NCI-H345 treated with DMSO at 0.1 percent for 48 hours (cell line): ENCODE results near the gene TLX2.
"Not testable (repeated sequence)": the region's sequence is repeated elsewhere in the genome, so short reads cannot be mapped to it uniquely, and the experiment has no call there.

ENCODE experiments used
- DNase-seq: peaks from one replicate; lab custom pipeline; 2025; ENCODE audit not compliant: unreplicated experiment; lab: John Stamatoyannopoulos, UW

The TLX2 gene

DNA sequence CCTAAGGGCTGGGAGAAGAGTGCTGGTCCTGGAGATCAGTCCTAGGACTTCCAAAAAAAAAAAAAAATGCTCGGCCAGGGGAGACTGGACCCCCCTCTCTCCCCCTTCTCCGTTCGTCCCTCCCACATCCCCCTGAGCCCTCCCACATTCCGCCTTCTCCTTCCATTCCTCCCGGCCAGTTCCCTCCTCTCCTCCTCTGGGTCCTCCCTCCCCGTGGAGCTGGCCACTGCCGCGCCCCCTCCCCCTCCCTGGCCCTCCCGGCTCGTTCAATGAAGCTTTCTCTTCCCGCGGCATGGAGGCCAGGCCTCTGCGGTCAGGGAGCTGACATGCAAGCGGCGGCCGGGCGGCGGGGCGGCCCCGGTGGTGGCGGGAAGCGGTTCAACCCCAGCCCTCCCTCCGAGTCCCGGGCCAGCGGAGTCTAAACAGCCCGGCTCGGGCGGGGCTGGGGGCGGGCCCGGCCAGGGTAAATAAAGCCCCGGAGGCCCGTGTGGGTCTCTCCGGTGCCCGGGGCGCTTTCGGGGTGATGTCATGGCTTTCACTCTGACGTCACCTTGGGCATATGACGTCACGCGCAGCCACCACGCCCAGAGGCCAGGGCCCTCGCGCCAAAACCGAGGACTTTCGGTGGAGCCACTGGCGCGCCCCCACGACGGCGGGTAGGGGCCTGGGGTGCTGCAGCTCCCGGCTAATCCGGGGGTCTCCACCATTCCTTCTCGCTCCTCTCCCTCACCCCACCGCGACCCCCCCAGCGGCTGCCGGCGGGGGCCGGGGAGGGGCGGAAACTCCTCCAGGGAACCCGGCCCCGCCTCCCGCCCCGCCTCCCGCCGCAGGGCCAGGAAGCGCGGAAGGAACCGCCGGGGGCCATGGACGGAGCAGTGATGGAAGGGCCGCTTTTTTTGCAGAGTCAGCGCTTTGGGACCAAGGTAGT, 39.9 kb downstream of the TLX2 start, which contains the start of the genes DOK1 and LOXL3:
TSS of gene DOK1 (plus strand) at position 829 of the 928 bp plus-strand sequence. CDS start at position 864, 35 bp downstream.
TSS of gene LOXL3 (minus strand) at position 51 of the 928 bp plus-strand sequence. CDS start 1,308 bp downstream, outside the sequence.
- no peak for DNase-seq

DNA sequence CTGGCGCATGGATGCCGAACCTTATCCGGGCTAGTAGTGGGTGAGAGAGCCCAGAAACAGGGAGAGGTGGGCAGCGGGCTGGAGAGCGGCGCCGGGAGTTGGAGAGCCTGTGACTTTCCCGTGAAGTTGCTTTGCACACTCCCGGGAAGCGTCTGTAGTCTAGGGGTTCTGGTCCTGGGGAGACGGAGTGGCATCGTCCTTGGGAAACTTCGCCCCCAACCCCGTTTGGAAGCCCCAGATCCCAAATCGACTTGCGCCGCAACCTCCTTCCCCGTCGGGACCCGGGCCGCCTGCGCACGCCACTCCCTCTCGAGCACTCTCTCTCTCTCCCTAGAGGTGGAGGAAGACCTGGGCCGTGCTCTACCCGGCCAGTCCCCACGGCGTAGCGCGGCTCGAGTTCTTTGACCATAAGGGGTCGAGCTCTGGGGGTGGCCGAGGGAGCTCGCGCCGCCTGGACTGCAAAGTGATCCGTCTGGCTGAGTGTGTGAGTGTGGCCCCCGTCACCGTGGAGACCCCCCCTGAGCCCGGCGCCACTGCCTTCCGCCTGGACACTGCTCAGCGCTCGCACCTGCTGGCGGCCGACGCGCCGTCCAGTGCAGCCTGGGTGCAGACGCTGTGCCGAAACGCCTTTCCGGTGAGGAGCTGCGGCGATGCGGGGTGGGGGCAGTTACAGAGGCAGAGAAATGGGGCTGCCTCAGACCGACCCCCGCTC, 40.7 kb downstream of the TLX2 start:
- DNase-seq = no peak

DNA sequence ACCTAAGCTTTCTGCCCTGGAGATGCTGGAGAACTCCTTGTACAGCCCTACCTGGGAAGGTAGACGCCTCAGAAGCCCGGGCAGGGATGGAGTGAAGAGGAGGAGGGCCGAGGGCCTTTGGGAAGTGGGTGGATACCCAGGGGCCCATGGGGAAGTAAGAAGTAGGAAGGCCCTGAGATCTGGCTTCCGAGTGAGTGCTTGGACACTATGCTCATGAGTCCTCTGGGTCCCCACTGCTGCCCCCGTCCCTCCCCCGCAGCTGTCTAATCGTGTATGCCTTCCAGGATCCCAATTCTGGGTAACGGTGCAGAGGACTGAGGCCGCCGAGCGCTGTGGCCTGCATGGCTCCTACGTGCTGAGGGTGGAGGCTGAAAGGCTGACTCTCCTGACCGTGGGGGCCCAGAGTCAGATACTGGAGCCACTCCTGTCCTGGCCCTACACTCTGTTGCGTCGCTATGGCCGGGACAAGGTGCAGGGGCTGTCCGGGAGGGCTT, 41.4 kb downstream of the TLX2 start:
- no peak for DNase-seq

DNA sequence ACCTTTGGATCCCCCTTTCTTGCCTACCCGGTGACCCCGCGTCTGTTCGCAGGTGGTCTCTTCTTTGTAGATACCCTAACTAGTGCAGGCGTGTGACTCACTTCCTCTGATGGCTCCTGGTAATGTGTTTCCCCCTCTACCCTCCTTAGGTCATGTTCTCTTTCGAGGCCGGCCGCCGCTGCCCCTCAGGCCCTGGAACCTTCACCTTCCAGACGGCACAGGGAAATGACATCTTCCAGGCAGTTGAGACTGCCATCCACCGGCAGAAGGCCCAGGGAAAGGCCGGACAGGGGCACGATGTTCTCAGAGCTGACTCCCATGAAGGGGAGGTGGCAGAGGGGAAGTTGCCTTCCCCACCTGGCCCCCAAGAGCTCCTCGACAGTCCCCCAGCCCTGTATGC, 41.9 kb downstream of the TLX2 start:
- DNase-seq = no peak

DNA sequence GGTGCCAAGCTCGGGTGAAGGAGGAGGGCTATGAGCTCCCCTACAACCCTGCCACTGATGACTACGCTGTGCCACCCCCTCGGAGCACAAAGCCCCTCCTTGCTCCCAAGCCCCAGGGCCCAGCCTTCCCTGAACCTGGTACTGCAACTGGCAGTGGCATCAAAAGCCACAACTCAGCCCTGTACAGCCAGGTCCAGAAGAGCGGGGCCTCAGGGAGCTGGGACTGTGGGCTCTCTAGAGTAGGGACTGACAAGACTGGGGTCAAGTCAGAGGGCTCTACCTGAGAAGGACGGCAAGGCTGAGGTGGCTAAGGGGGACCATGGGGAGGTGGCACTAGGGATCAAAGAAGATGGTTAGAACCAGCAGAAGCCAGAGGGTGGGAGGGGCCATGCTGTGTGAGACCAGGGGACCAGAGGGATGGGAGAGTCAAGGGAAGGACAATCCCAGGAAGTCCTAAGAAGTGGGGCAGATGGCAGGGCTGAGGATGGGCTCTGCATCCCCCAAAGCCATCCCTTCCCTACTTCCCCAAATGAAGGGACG, 42.7 kb downstream of the TLX2 start:
- DNase-seq = no peak

DNA sequence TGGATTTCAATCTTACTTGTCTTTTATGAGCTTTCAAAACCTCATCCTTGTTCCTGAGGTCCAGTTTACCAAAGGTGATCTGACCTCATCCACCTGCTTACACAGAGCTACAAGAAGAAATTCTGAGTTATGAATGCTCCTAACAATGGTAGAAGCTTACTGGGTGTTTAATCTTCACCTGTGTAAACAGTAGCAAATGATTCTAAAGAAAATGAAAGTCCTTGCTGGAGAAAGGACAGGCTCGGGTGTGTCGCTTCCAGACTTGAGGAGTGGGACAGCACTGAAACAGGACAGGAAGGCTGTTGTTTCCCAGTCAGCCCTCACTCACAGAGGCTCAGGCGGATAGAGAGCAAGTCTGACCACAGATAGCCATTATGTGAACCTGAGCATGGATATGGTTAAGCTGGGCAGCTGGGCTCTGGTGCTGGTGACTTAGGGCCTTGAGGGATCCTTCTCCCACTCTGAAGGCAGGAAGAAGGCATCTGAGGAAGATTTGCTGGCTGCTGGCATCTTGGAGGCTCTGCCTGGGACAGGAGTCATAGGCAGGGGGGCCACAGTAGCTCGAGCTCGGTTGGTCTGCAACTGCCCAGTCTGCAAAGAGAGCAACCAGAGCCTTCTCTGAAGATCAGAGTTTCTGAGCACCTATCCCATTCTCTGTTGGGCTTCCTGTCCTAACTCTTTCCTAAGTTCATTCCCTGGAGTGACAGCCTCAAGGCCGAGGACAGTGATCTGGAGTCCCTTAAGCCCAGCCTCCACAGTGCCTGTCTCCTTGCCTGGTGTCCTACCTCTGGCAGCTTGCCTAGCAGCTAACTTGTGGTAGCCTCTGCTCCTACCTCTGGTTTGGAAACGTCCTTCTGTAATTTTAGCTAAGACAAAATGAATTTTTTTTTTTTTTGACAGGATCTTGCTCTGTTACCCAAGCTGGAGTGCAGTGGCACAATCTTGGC, 44.3 kb downstream of the TLX2 start:
- DNase-seq = no peak

DNA sequence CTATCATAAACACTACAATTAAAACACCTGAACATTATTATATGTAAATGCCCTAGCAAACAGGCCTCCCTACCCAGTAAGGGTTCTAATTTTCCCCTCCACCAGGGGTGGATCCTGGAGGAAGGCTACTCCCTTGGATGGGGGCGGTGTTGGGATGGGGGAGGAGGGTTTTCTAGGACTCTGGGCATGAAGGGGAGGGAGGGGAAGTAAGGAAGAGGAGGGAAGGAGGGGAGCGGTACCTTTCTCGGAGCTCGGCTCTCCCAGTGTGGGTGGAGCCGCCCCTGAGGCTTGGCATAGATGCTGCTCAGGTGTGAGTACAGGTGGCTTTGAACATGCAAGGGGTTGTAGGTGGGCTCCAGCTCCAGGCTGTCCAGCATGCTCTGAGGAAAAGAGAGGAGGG, 45.7 kb downstream of the TLX2 start:
- no peak for DNase-seq

DNA sequence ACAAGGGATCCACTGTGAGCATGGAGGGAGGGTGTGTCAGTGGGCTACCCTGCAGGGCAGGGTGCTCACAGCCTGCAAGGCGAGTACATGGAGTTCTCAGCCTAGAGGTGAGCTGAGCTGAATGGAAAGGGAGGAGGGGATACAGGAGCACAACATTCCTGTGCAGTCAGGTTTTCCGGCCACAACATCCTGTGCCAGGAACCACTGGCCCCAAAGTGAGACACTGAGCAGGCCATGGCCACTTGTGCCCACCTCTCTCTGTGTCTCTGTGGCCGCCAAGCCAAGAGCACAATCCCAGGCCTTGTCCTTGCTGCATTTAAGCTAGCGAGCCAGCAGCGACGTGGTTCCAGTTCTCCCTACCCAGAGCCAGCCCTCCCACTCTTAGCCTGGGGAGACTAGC, 46.3 kb downstream of the TLX2 start:
- no peak for DNase-seq

DNA sequence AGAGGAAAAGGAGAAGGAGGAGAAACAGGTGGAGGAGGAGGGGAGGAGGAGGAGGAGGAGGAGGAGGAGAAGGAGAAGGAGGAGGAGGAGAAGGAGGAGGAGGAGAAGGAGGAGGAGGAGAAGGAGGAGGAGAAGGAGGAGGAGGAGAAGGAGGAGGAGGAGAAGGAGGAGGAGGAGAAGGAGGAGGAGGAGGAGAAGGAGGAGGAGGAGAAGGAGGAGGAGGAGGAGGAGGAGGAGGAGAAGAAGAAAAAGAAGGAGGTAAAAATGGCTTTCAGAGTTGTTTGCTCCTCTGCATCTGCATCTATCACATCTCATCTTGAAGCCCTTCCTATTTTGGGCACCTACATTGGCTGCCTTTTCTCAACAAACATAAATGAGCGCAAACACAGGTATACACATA, 46.8 kb downstream of the TLX2 start:
- DNase-seq = not testable (repeated sequence)

DNA sequence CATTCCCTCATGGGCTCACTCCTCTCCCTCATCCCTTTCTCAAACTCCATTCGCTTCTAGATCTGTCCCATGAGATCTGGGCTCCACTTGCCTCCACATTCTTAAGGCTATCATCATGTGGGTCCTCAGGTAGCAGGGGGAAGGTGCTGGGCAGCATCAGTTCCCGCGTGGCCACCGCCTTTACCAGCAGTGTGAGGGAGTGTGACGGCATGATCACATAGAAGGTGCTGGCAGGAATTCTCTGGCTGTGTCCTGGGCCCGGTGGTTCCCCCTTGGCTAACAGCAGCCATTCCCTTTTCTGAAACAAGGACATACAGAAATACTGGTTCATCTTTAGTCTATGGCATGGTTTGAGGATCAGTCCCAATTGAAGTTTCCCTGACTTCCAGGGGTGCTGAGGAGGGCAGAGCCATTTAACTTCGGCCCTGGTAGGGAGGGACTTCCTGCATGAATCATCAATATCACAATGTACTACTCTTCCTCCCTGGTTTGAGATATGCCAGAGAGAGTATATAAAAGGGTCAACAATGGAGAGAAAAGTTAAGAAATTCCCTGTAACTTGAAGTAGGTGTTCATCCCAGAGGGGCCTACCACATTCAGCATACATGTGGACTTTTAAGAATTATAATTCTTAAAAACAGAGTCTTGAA, 48.0 kb downstream of the TLX2 start:
- DNase-seq = no peak

DNA sequence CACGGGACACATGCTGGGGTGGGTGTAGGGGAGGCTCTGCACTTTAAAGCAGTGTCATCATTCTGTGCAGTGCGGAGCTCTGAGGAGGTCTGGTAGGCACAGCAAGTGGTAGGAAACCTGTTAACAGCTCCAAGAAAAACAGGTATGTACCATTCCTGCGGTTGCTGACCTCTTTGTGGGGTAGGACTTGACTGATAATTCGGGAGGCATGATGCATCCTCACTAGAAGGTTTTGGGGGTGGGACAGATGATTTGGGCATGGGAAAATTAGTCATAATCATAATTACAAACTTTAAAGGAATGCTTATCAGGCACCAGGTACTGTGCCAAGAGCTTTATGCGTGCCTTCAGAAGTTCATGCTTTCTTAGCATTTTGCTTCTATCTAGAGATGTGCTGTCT, 50.0 kb downstream of the TLX2 start:
- DNase-seq = no peak

DNA sequence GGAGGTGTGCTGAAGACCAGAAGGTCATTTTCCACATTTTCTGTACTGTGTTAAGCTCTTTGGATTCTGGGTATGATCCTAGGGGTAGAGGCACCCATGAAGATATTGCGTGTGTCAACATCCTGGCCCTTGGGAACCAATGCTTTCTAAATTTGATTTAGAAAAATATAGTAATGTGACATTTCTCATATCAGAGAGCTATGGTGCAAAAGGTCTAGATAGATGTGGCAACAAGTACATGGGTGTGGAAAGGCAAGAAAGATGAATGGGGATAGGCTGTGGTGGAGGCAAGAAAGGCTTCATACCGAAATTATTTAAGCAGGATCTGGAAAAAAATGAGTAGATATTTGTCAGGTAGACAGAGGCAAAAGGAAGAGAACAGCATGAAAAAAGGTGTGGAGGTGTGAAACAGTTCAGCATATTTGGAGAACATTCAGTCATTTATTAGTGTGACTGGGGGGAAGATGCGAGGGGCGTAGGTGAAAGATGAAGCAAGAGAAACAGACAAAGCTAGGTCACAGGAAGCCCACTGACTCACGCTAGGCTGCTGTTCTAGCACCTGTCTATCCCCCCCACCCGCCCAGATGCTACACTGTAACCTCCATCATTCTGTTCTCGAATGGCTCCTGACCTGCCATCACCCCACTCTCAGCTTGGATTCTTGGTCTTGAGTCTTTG, 52.0 kb downstream of the TLX2 start:
- DNase-seq = no peak

DNA sequence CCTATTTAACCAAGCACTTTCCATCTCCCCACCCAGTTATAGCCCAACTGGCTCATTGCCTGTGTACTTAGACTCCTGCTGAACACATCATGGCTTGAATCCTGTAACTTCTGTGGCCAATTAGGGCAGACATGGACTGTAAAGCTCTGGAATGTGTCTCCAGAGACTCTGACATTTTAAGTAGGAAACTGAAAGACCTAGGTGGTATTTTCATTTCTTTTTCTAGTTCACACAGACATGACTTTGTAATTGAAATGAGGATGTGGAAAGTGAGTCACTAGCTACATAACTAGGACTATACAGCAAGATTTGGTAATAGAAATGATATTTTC, 52.5 kb downstream of the TLX2 start:
- no peak for DNase-seq
